WERI-Rb-1 (cell line): ENCODE data around the gene UNC13B.

Experiments used
- DNase-seq: peaks from one replicate; pipeline ENCODE4 v3.0.0-alpha.2; 2020
- H3K27ac ChIP-seq: fragments of 250-450 bp; sonication (Bioruptor Pico); 2 replicates; pipeline ENCODE4 v1.5.1; 2020; ENCODE audit warnings: mild to moderate bottlenecking, moderate library complexity
- H3K27me3 ChIP-seq: fragments of 250-450 bp; sonication (Bioruptor Pico); 2 replicates; pipeline ENCODE4 v1.5.1; 2021; ENCODE audit warnings: mild to moderate bottlenecking, low read depth, moderate library complexity; ENCODE audit not compliant: insufficient read depth, severe bottlenecking
- H3K36me3 ChIP-seq: fragments of 250-450 bp; sonication (Bioruptor Pico); 2 replicates; pipeline ENCODE4 v1.5.1; 2020; ENCODE audit warnings: mild to moderate bottlenecking, moderate library complexity
- H3K4me3 ChIP-seq: 2 replicates; pipeline ENCODE4 v1.5.1; 2011; ENCODE audit warnings: low read depth, mild to moderate bottlenecking, control low read depth, low read length
- H3K9me3 ChIP-seq: fragments of 250-450 bp; sonication (Bioruptor Pico); 2 replicates; pipeline ENCODE4 v1.5.1; 2021; ENCODE audit warnings: mild to moderate bottlenecking, moderate library complexity; ENCODE audit not compliant: severe bottlenecking
- CTCF ChIP-seq: IDR thresholded peaks from 2 replicates; pipeline ENCODE4 v1.5.1; 2011; ENCODE audit warnings: low read depth, mild to moderate bottlenecking, control low read depth, inconsistent platforms, low read length

Gene UNC13B

GRCh38 chr9:35272989-35273388 is 111.2 kb downstream of the UNC13B start:
- H3K9me3 ChIP-seq, result no peaks in the 10 kb centered on the region
- TF ChIP-seq CTCF, result no peak
- no peak overlapping the region for H3K27ac ChIP-seq

DNA sequence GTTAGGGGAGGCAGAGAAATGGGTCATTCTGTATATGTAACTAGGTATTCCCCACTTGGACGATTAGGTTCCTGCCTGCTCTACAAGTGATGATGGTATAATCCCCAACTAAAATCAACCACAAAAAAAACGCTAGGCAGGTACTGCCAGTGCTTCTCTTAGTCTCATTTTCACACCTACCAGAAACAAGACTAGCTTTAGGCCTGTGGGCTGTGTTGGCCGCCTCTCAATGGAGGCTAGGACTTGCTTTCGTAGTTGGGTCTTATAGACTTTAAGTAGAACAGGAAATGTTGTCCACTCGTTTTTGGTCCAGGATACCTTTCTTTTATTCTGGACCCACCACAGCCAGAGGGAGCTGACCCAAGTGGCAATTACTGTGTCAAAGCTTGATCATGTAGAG is 111.8 kb downstream of the UNC13B start:
- no peak for DNase-seq
- Histone ChIP-seq H3K27me3 (no peaks in the 10 kb centered on the region), H3K36me3 (no peaks in the 10 kb centered on the region), H3K4me3 (no peak overlapping the region), H3K27ac (no peak overlapping the region), H3K9me3 (no peaks in the 10 kb centered on the region)
- TF ChIP-seq CTCF, result no peak

More at GRCh38 chr9:35272989-35273388, 111.2 kb downstream of the UNC13B start:
- H3K36me3 ChIP-seq, result no peaks in the 10 kb centered on the region
- H3K27me3 ChIP-seq, result no peaks in the 10 kb centered on the region
- no peak for DNase-seq
- H3K4me3 ChIP-seq, result no peak overlapping the region

DNA sequence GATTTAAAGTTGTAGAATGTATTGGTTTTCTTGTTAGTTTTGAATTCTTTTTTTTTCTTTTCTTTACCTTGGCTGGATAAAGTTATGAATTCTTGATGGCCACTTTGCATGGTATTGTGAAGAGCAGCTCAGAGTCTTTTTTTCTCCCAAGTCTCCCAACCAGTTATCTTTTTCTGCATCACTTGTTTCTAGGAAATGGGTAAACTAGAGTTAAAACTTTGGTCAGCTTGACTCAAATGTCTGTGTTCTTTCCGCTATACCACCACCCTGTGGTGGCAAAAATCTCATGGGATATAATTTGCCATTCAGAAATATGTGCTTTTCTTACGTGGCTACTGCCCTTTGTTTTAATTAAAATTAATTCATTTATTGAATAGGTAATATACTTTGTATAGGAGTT is 113.2 kb downstream of the UNC13B start:
- Histone ChIP-seq H3K27ac (no peak overlapping the region), H3K27me3 (no peaks in the 10 kb centered on the region), H3K36me3 (no peaks in the 10 kb centered on the region), H3K4me3 (no peak overlapping the region), H3K9me3 (no peaks in the 10 kb centered on the region)
- DNase-seq, result no peak
- TF ChIP-seq CTCF, result no peak

DNA sequence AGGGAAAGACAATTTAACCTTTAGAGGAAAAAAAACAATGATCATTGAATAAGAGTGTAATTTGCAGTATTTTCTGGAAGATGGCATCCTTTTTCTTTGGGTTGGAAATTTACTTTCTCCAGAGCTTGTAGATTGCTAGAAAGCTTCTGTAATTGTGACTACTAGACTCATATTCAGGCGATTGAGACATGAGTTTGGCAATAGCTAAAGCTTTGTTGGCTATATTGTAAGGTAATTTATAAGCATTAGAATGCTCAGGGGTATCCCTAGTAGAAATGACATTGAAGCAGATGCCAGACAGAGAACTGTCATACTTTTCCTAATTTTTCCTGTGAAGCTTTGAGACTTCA is 115.3 kb downstream of the UNC13B start:
- H3K27me3 ChIP-seq, result no peaks in the 10 kb centered on the region
- no peaks in the 10 kb centered on the region for H3K36me3 ChIP-seq
- no peak for DNase-seq
- H3K4me3 ChIP-seq, result no peak overlapping the region
- H3K9me3 ChIP-seq, result no peaks in the 10 kb centered on the region
- no peak for TF ChIP-seq CTCF
- no peak overlapping the region for H3K27ac ChIP-seq

DNA sequence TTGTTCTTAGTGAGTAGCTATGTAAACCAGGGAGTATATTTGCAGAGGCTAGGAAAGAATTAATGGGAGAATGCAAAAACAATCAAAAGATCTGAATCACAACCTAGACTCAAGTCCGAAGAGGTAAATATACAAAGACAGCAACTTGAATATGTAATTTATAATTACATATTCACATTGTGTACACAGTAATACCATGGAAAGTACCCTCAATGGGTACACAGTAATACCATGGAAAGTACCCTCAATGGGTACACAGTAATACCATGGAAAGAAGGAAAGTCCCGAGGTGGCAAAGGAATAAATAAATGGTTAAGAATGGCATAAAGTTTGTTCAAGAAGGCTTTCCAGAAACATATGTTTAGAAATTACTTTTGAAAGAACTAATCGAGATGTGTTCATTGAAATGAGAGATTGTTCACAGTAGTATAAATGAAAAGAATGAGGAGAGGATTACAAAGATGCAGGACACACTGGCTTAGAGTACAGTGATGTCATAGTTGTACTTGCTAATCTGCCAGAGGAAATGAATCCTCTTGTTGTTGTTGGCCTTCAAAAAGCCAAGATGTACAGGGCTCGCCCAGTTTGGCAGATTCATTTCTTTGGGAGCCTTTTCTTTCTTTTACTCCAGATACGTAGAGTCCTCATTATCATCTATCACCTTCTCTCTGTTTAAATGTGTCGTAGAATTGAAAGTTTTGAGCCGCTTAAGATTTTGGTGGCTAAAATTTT is 116.0 kb downstream of the UNC13B start:
- TF ChIP-seq CTCF, result no peak
- Histone ChIP-seq H3K4me3 (no peak overlapping the region), H3K27ac (no peak overlapping the region), H3K27me3 (no peaks in the 10 kb centered on the region), H3K36me3 (no peaks in the 10 kb centered on the region), H3K9me3 (no peaks in the 10 kb centered on the region)
- DNase-seq, result no peak

- H3K27ac ChIP-seq, result no peak overlapping the region
- H3K9me3 ChIP-seq, result no peaks in the 10 kb centered on the region
- no peaks in the 10 kb centered on the region for H3K36me3 ChIP-seq
- H3K27me3 ChIP-seq, result no peaks in the 10 kb centered on the region
- DNase-seq, result no peak
- TF ChIP-seq CTCF, result no peak
- H3K4me3 ChIP-seq, result no peak overlapping the region
Measured at GRCh38 chr9:35279946-35280345, 118.1 kb downstream of the UNC13B start.
